HCT116 (cell line): Measurements from ENCODE around the gene PTGIS. TPM values are rescaled to one million over a fixed set of nuclear protein-coding genes. Genes with fewer than 3 reads are reported as not detected.

Experiments
- ATAC-seq: fragments of 200-7000 bp; cut with Tn5 transposase; 2 replicates; pipeline ENCODE4 v1.9.1; 2020; ENCODE audit warnings: mild to moderate bottlenecking, moderate library complexity
- BruUV-seq: library from RNA; stranded (reverse); fragments of 400-500 nt; replicated peaks from 2 replicates; lab custom pipeline; 2021; lab: Mats Ljungman, UMichigan
- CTCF ChIA-PET: fragments of 300-600 bp; sonication (Branson Sonifier 250); formaldehyde crosslinking; loops from one replicate; lab custom pipeline; 2021; ENCODE audit warnings: antibody characterized with exemption; lab: Charles Lee
- POLR2A ChIA-PET: fragments of 300-600, 350-600 bp; sonication (Branson Sonifier 250); formaldehyde crosslinking; loops from one replicate; lab custom pipeline; 2021; ENCODE audit warnings: antibody characterized with exemption; lab: Charles Lee
- RAD21 ChIA-PET, 2 experiments: fragments of 300-600 bp; sonication (Branson Sonifier 250); formaldehyde crosslinking; loops; one replicate each; lab custom pipeline; 2023; ENCODE audit warnings: low total read pairs in 2 of 2; ENCODE audit not compliant: uncharacterized antibody in 2 of 2, unreplicated experiment in 2 of 2, low non-redundant PET in 1 of 2; lab: Charles Lee
- DNase-seq: peaks from one replicate; pipeline ENCODE4 v3.0.0-alpha.2; 2010; ENCODE audit warnings: low read depth, low spot score
- H2AFZ ChIP-seq: fragments of 200-600 bp; shearing (Covaris generic), sonication (generic); 2 replicates; pipeline ENCODE4 v1.6.1; 2017; ENCODE audit warnings: low read depth, mixed run types, mixed read lengths, antibody characterized with exemption, low read length; ENCODE audit not compliant: poor library complexity, severe bottlenecking
- H3K27ac ChIP-seq: 2 replicates; pipeline ENCODE4 v1.5.1; 2012; ENCODE audit warnings: low read depth, low read length
- H3K27me3 ChIP-seq: fragments of 200-600 bp; sonication (generic); 2 replicates; pipeline ENCODE4 v1.6.1; 2016; ENCODE audit warnings: mixed run types, low read length, mixed read lengths; ENCODE audit not compliant: insufficient read depth
- H3K36me3 ChIP-seq, 2 experiments: fragments of 200-500 bp in 1 of 2; fragments of 200-600 bp in 1 of 2; sonication (Bioruptor generic) in 1 of 2; sonication (generic) in 1 of 2; 2 replicates each; pipeline versions ENCODE4 v1.5.1 to v1.6.1; 2014 to 2016; ENCODE audit warnings: low read length in 2 of 2, inconsistent platforms in 1 of 2, mixed read lengths in 1 of 2, mixed run types in 1 of 2; ENCODE audit not compliant: insufficient read depth in 2 of 2, control insufficient read depth in 1 of 2
- H3K4me1 ChIP-seq, 2 experiments: fragments of 200-600 bp in 1 of 2; sonication (generic) in 1 of 2; 2 replicates each; pipeline versions ENCODE4 v1.5.1 to v1.6.1; 2012 to 2017; ENCODE audit warnings: low read length in 2 of 2, inconsistent platforms in 1 of 2, mild to moderate bottlenecking in 1 of 2, mixed read lengths in 1 of 2, mixed run types in 1 of 2, moderate library complexity in 1 of 2; ENCODE audit not compliant: insufficient read depth in 2 of 2, control insufficient read depth in 1 of 2
- H3K4me2 ChIP-seq: fragments of 200-600 bp; sonication (generic); 2 replicates; pipeline ENCODE4 v1.6.1; 2017; ENCODE audit warnings: mixed run types, low read length, mixed read lengths
- H3K4me3 ChIP-seq, 2 experiments: fragments of 200-600 bp in 1 of 2; sonication (generic) in 1 of 2; replicated peaks in 1 of 2; 2 replicates each; pipeline ENCODE4 v1.5.1; 2011 to 2016; ENCODE audit warnings: low read length in 2 of 2, control low read depth in 1 of 2, low read depth in 1 of 2, mild to moderate bottlenecking in 1 of 2, mixed read lengths in 1 of 2, mixed run types in 1 of 2
- H3K79me2 ChIP-seq: fragments of 200-600 bp; sonication (generic); 2 replicates; pipeline ENCODE4 v1.6.1; 2017; ENCODE audit warnings: mild to moderate bottlenecking, mixed run types, low read length, moderate library complexity, mixed read lengths; ENCODE audit not compliant: insufficient read depth
- H3K9ac ChIP-seq: fragments of 200-600 bp; sonication (generic); 2 replicates; pipeline ENCODE4 v1.6.1; 2016; ENCODE audit warnings: low read length, mixed read lengths
- H3K9me2 ChIP-seq: fragments of 200-600 bp; sonication (generic), shearing (Covaris generic); 2 replicates; pipeline ENCODE4 v1.6.1; 2017; ENCODE audit warnings: mixed run types, mild to moderate bottlenecking, moderate library complexity; ENCODE audit not compliant: insufficient read depth
- H3K9me3 ChIP-seq, 2 experiments: fragments of 200-500 bp in 1 of 2; fragments of 200-600 bp in 1 of 2; sonication (Bioruptor generic) in 1 of 2; sonication (generic) in 1 of 2; 2 replicates each; pipeline ENCODE4 v1.6.1; 2014 to 2017; ENCODE audit warnings: low read length in 2 of 2, mixed read lengths in 2 of 2, inconsistent platforms in 1 of 2, low read depth in 1 of 2, mild to moderate bottlenecking in 1 of 2, mixed run types in 1 of 2, moderate library complexity in 1 of 2; ENCODE audit not compliant: control insufficient read depth in 1 of 2, insufficient read depth in 1 of 2
- H4K20me1 ChIP-seq: fragments of 200-600 bp; sonication (generic), shearing (Covaris generic); 2 replicates; pipeline ENCODE4 v1.6.1; 2017; ENCODE audit warnings: mixed run types, mild to moderate bottlenecking, moderate library complexity; ENCODE audit not compliant: insufficient read depth
- CBX3 ChIP-seq: IDR thresholded peaks from 2 replicates; pipeline ENCODE4 v1.6.1; 2012; ENCODE audit warnings: low read depth
- JUND ChIP-seq: IDR thresholded peaks from 2 replicates; pipeline ENCODE4 v1.6.1; 2012
- MAX ChIP-seq: IDR thresholded peaks from 2 replicates; pipeline ENCODE4 v1.6.1; 2012
- RAD21 ChIP-seq: IDR thresholded peaks from 2 replicates; pipeline ENCODE4 v1.6.1; 2012; ENCODE audit warnings: low read depth, mild to moderate bottlenecking
- REST ChIP-seq: IDR thresholded peaks from 2 replicates; pipeline ENCODE4 v1.6.1; 2012; ENCODE audit warnings: low read depth
- SIN3A ChIP-seq: IDR thresholded peaks from 2 replicates; pipeline ENCODE4 v1.6.1; 2012; ENCODE audit warnings: low read depth
- SP1 ChIP-seq: IDR thresholded peaks from 2 replicates; pipeline ENCODE4 v1.6.1; 2012; ENCODE audit warnings: low read depth
- TCF7L2 ChIP-seq: IDR thresholded peaks from 2 replicates; pipeline ENCODE4 v1.7.0; 2011; ENCODE audit warnings: borderline replicate concordance, inconsistent platforms; ENCODE audit not compliant: insufficient read depth, insufficient read length; ENCODE audit errors: extremely low read depth
- ZFX ChIP-seq: fragments of 450-650 bp; IDR thresholded peaks from 2 replicates; pipeline ENCODE4 v1.6.1; 2017
- ZNF274 ChIP-seq: fragments of 200-500 bp; sonication (Bioruptor generic); IDR thresholded peaks from 2 replicates; pipeline ENCODE4 v1.6.1; 2014; ENCODE audit warnings: mild to moderate bottlenecking, low read depth, low read length, inconsistent platforms
- intact Hi-C: fragments of 100-400 bp; cut with micrococcal nuclease; formaldehyde crosslinking; loops from 2 replicates; pipeline ENCODE4 v1.10.0; 2022
- total RNA-seq: library from RNA; stranded (reverse); gene quantifications from one replicate; pipeline ENCODE4 v1.2.1, GENCODE V29; 2021; ENCODE audit not compliant: unreplicated experiment

Gene PTGIS
- total RNA-seq, 1 experiment from 2014 or later: 0.25 TPM

GRCh38 chr20:49480236-49480635 lies 87.7 kb downstream of the PTGIS start:
- POLR2A ChIA-PET: no interaction called here
- no peak for DNase-seq
- intact Hi-C loops: loop anchor here (5.0 kb wide), 1 partner anchor 98 kb away; no protein-coding TSS in a partner anchor

GRCh38 chr20:49479785-49480184 lies 88.2 kb downstream of the PTGIS start:
- ATAC-seq (no peak), DNase-seq (no peak)
- RAD21 ChIA-PET: no interaction called here
- no peaks in the 10 kb centered on the region for H3K9me3 ChIP-seq
- no peaks in the 10 kb centered on the region for H3K27me3 ChIP-seq
- H3K4me2 ChIP-seq: no peak overlapping the region
- H2AFZ ChIP-seq: no peak overlapping the region
- H3K27ac ChIP-seq: no peak overlapping the region
- H4K20me1 ChIP-seq: no peaks in the 10 kb centered on the region
- no peak for TF ChIP-seq REST
- TF ChIP-seq ZNF274: no peak
- TF ChIP-seq MAX: no peak
- no peak for TF ChIP-seq JUND
- TF ChIP-seq SIN3A: no peak
- TF ChIP-seq TCF7L2: no peak
- no peak for TF ChIP-seq RAD21
- TF ChIP-seq, all 23 proteins: peak for 0
- POLR2A ChIA-PET: no interaction called here
- Histone ChIP-seq H3K4me1 (peaks cover 0 to 16% of the 10 kb centered on the region in 2 experiments; a peak in 1 of 4 replicates), H3K9me2 (no peaks in the 10 kb centered on the region), H3K36me3 (no peaks in the 10 kb centered on the region), H3K4me3 (no peak overlapping the region), H3K79me2 (no peaks in the 10 kb centered on the region), H3K9ac (no peak overlapping the region)
- no TSS peak for BruUV-seq
- intact Hi-C loops: loop anchor here (5.0 kb wide), 1 partner anchor 97 kb away; no protein-coding TSS in a partner anchor
- CTCF ChIA-PET: no interaction called here

More at GRCh38 chr20:49480236-49480635, 87.7 kb downstream of the PTGIS start:
- RAD21 ChIA-PET: no interaction called here
- H3K27ac ChIP-seq: no peak overlapping the region
- H3K36me3 ChIP-seq: no peaks in the 10 kb centered on the region
- no peaks in the 10 kb centered on the region for H3K27me3 ChIP-seq
- H3K9me3 ChIP-seq: no peaks in the 10 kb centered on the region
- H3K9me2 ChIP-seq: no peaks in the 10 kb centered on the region
- no peak for TF ChIP-seq CBX3
- no peak for TF ChIP-seq SIN3A
- TF ChIP-seq SP1: no peak
- TF ChIP-seq ZFX: no peak
- BruUV-seq: no TSS peak
- H3K4me3 ChIP-seq: no peak overlapping the region
- peaks cover 0 to 17% of the 10 kb centered on the region in 2 experiments; a peak in 1 of 4 replicates for H3K4me1 ChIP-seq
- H2AFZ ChIP-seq: no peak overlapping the region
- no peak overlapping the region for H3K9ac ChIP-seq
- no peaks in the 10 kb centered on the region for H4K20me1 ChIP-seq
- ATAC-seq: no peak
- CTCF ChIA-PET: no interaction called here
- H3K4me2 ChIP-seq: no peak overlapping the region
- H3K79me2 ChIP-seq: no peaks in the 10 kb centered on the region
